Measurements from ENCODE around the gene DNAH14. TPM values are rescaled to one million over a fixed set of nuclear protein-coding genes. Genes with fewer than 3 reads are reported as not detected.

DNAH14 gene
- total RNA-seq, 6 donors from 2014 or later, result 2.1 to 26.5 (median 12.9) TPM

GRCh38 chr1:225342695-225343094 lies 413.2 kb downstream of the DNAH14 start:
- WGBS, 2 donors, result 82 to 89% methylated on average over 7 of the region's 7 CpGs
- TF ChIP-seq CTCF (IDR thresholded peaks at IDR 0.05) (no peak), POLR2AphosphoS5 (IDR thresholded peaks at IDR 0.05) (no peak), EP300 (IDR thresholded peaks at IDR 0.05) (no peak), POLR2A (IDR thresholded peaks at IDR 0.05) (no peak)
- ATAC-seq (ENCODE audit: low FRiP score in 2 of 2) (no peak), DNase-seq (no peak)
- Histone ChIP-seq H3K27ac (no peak overlapping the region), H3K27me3 (no peaks in the 10 kb centered on the region), H3K4me1 (no peaks in the 10 kb centered on the region), H3K9me3 (no peaks in the 10 kb centered on the region), H3K4me3 (no peak overlapping the region), H3K36me3 (no peaks in the 10 kb centered on the region)

- DNase-seq, result no peak
- H3K27me3 ChIP-seq, result no peaks in the 10 kb centered on the region
- no peak overlapping the region for H3K4me3 ChIP-seq
- TF ChIP-seq CTCF (IDR thresholded peaks at IDR 0.05), result no peak
- H3K36me3 ChIP-seq, result no peaks in the 10 kb centered on the region
- no peaks in the 10 kb centered on the region for H3K9me3 ChIP-seq
- ATAC-seq (ENCODE audit: low FRiP score in 2 of 2), result no peak
- H3K27ac ChIP-seq, result no peak overlapping the region
- no peaks in the 10 kb centered on the region for H3K4me1 ChIP-seq
These were observed 414.1 kb downstream of the DNAH14 start for GRCh38 chr1:225343618-225344017.

- no peaks in the 10 kb centered on the region for H3K36me3 ChIP-seq
- TF ChIP-seq EP300 (IDR thresholded peaks at IDR 0.05), result no peak
- no peak for TF ChIP-seq POLR2A (IDR thresholded peaks at IDR 0.05)
- no peak for TF ChIP-seq POLR2AphosphoS5 (IDR thresholded peaks at IDR 0.05)
- ATAC-seq (ENCODE audit: low FRiP score in 2 of 2), result no peak
- H3K9me3 ChIP-seq, result no peaks in the 10 kb centered on the region
- no peak overlapping the region for H3K27ac ChIP-seq
- H3K27me3 ChIP-seq, result no peaks in the 10 kb centered on the region
- no peak for DNase-seq
- H3K4me1 ChIP-seq, result no peaks in the 10 kb centered on the region
- 54 to 58% methylated on average over 3 of the region's 3 CpGs for WGBS, 2 donors
- H3K4me3 ChIP-seq, result no peak overlapping the region
These were observed 417.7 kb downstream of the DNAH14 start for GRCh38 chr1:225347123-225347683.

- Histone ChIP-seq H3K4me3 (no peak overlapping the region), H3K27me3 (no peaks in the 10 kb centered on the region), H3K27ac (no peak overlapping the region), H3K9me3 (no peaks in the 10 kb centered on the region), H3K4me1 (no peaks in the 10 kb centered on the region), H3K36me3 (no peaks in the 10 kb centered on the region)
- TF ChIP-seq POLR2A (IDR thresholded peaks at IDR 0.05) (no peak), CTCF (IDR thresholded peaks at IDR 0.05) (no peak)
- DNase-seq, result no peak
- ATAC-seq (ENCODE audit: low FRiP score in 2 of 2), result no peak
These were observed 418.9 kb downstream of the DNAH14 start for GRCh38 chr1:225348400-225348799.

GRCh38 chr1:225349826-225350225 lies 420.4 kb downstream of the DNAH14 start:
- Histone ChIP-seq H3K36me3 (no peaks in the 10 kb centered on the region), H3K9me3 (no peaks in the 10 kb centered on the region), H3K4me1 (no peaks in the 10 kb centered on the region), H3K27me3 (no peaks in the 10 kb centered on the region), H3K4me3 (no peak overlapping the region), H3K27ac (no peak overlapping the region)
- WGBS, 2 donors, result 73 to 84% methylated on average over 2 of the region's 2 CpGs
- TF ChIP-seq EP300 (IDR thresholded peaks at IDR 0.05) (no peak), CTCF (IDR thresholded peaks at IDR 0.05) (no peak), POLR2AphosphoS5 (IDR thresholded peaks at IDR 0.05) (no peak), POLR2A (IDR thresholded peaks at IDR 0.05) (no peak)
- no peak for ATAC-seq (ENCODE audit: low FRiP score in 2 of 2)
- DNase-seq, result no peak
